Measurements from ENCODE around the gene NFE2L1. TPM values are rescaled to one million over a fixed set of nuclear protein-coding genes. Genes with fewer than 3 reads are reported as not detected.

Gene NFE2L1
- total RNA-seq, 3 donors from 2014 or later (not counting 1 experiment from before 2014, with no cell fraction given) = 38.6 to 53.4 (median 47.5) TPM

GRCh38 chr17:48058393-48059124, 10.4 kb downstream of the NFE2L1 start:
- Histone ChIP-seq H3K27ac (ENCODE audit: low read length) (no peak overlapping the region), H3K36me3 (ENCODE audit: control insufficient read depth, insufficient read depth, low read length) (peaks cover 72% of the 10 kb centered on the region), H3K4me3 (ENCODE audit: low read length) (no peak overlapping the region), H3K9me3 (ENCODE audit: control insufficient read depth, insufficient read depth, low read length) (no peaks in the 10 kb centered on the region), H3K4me1 (ENCODE audit: control insufficient read depth, insufficient read depth, low read length) (peaks cover 11% of the 10 kb centered on the region), H3K27me3 (ENCODE audit: control insufficient read depth, insufficient read depth, low read length) (no peaks in the 10 kb centered on the region)
- 97% methylated on average over 11 of the region's 11 CpGs for WGBS (ENCODE audit: insufficient coverage)
- Mint-ChIP-seq H3K4me3 (no peak overlapping the region), H3K4me1 (peaks cover 15 to 32% of the 10 kb centered on the region in 2 donors), H3K27ac (peak overlapping the region in 1 of 2 donors; percentile 44), H3K9me3 (no peaks in the 10 kb centered on the region), H3K36me3 (no peaks in the 10 kb centered on the region), H3K27me3 (ENCODE audit: low read depth in 2 of 2) (no peaks in the 10 kb centered on the region)
- intact Hi-C loops (cut with micrococcal nuclease) = no loop called here
- TF ChIP-seq, protein P1, sequence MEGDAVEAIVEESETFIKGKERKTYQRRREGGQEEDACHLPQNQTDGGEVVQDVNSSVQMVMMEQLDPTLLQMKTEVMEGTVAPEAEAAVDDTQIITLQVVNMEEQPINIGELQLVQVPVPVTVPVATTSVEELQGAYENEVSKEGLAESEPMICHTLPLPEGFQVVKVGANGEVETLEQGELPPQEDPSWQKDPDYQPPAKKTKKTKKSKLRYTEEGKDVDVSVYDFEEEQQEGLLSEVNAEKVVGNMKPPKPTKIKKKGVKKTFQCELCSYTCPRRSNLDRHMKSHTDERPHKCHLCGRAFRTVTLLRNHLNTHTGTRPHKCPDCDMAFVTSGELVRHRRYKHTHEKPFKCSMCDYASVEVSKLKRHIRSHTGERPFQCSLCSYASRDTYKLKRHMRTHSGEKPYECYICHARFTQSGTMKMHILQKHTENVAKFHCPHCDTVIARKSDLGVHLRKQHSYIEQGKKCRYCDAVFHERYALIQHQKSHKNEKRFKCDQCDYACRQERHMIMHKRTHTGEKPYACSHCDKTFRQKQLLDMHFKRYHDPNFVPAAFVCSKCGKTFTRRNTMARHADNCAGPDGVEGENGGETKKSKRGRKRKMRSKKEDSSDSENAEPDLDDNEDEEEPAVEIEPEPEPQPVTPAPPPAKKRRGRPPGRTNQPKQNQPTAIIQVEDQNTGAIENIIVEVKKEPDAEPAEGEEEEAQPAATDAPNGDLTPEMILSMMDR (IDR thresholded peaks at IDR 0.05) = no peak
- ATAC-seq (no peak), DNase-seq (no peak)

DNA sequence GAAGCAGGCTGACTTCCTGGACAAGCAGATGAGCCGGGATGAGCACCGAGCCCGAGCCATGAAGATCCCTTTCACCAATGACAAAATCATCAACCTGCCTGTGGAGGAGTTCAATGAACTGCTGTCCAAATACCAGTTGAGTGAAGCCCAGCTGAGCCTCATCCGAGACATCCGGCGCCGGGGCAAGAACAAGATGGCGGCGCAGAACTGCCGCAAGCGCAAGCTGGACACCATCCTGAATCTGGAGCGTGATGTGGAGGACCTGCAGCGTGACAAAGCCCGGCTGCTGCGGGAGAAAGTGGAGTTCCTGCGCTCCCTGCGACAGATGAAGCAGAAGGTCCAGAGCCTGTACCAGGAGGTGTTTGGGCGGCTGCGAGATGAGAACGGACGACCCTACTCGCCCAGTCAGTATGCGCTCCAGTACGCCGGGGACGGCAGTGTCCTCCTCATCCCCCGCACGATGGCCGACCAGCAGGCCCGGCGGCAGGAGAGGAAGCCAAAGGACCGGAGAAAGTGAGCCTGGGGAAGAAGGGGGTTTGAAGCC, 11.0 kb downstream of the NFE2L1 start:
- Histone ChIP-seq H3K4me1 (ENCODE audit: control insufficient read depth, insufficient read depth, low read length) (peaks cover 9% of the 10 kb centered on the region), H3K9me3 (ENCODE audit: control insufficient read depth, insufficient read depth, low read length) (no peaks in the 10 kb centered on the region), H3K4me3 (ENCODE audit: low read length) (no peak overlapping the region), H3K27ac (ENCODE audit: low read length) (no peak overlapping the region), H3K27me3 (ENCODE audit: control insufficient read depth, insufficient read depth, low read length) (no peaks in the 10 kb centered on the region), H3K36me3 (ENCODE audit: control insufficient read depth, insufficient read depth, low read length) (peaks cover 69% of the 10 kb centered on the region)
- no peak for DNase-seq
- WGBS (ENCODE audit: insufficient coverage) = 99% methylated on average over 32 of the region's 32 CpGs
- no peak for ATAC-seq
- Mint-ChIP-seq H3K9me3 (no peaks in the 10 kb centered on the region), H3K4me1 (peaks cover 15 to 32% of the 10 kb centered on the region in 2 donors), H3K4me3 (no peak overlapping the region), H3K27me3 (ENCODE audit: low read depth in 2 of 2) (no peaks in the 10 kb centered on the region), H3K36me3 (no peaks in the 10 kb centered on the region), H3K27ac (peak overlapping the region in 1 of 2 donors; percentile 60)
- TF ChIP-seq, protein P1 (IDR thresholded peaks at IDR 0.05) = no peak
- intact Hi-C loops (cut with micrococcal nuclease) = no loop called here

DNA sequence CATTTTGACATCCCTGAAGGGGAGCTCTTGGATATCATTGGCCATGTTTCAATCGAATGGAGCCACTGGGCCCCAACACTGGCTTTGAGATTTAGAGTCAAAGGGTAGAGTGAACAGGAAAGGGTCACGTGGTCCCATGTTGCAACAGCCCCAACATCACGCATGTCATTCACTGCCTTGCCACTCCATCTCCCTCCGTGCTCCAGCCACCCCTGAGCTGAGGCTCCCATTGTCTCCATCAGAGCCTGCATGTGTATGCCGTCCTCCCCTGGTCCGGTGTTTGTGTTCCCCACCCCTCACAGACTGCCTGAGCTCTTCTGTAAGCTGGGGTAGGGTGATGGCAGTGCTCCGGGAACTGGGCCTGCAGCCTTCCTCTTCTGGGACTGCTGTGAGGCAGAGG, 12.1 kb downstream of the NFE2L1 start:
- Histone ChIP-seq H3K27ac (ENCODE audit: low read length) (no peak overlapping the region), H3K4me1 (ENCODE audit: control insufficient read depth, insufficient read depth, low read length) (peaks cover 3% of the 10 kb centered on the region), H3K27me3 (ENCODE audit: control insufficient read depth, insufficient read depth, low read length) (no peaks in the 10 kb centered on the region), H3K9me3 (ENCODE audit: control insufficient read depth, insufficient read depth, low read length) (no peaks in the 10 kb centered on the region), H3K4me3 (ENCODE audit: low read length) (no peak overlapping the region), H3K36me3 (ENCODE audit: control insufficient read depth, insufficient read depth, low read length) (peaks cover 72% of the 10 kb centered on the region)
- intact Hi-C loops (cut with micrococcal nuclease) = no loop called here
- Mint-ChIP-seq H3K9me3 (no peaks in the 10 kb centered on the region), H3K4me3 (no peak overlapping the region), H3K27ac (no peak overlapping the region), H3K4me1 (peaks cover 14 to 26% of the 10 kb centered on the region in 2 donors), H3K27me3 (ENCODE audit: low read depth in 2 of 2) (no peaks in the 10 kb centered on the region), H3K36me3 (no peaks in the 10 kb centered on the region)
- DNase-seq = no peak
- ATAC-seq = no peak
- TF ChIP-seq, protein P1 (IDR thresholded peaks at IDR 0.05) = no peak
- 87% methylated on average over 5 of the region's 7 CpGs for WGBS (ENCODE audit: insufficient coverage)
